Medulla oblongata (tissue), 1 donor: ENCODE data around the gene COQ9.
"Not testable (repeated sequence)": the region's sequence is repeated elsewhere in the genome, so short reads cannot be mapped to it uniquely, and the experiment has no call there.

Experiments
- DNase-seq: peaks from one replicate; pipeline ENCODE4 v3.0.0-alpha.2; 2015; ENCODE audit errors: extremely low spot score

Gene COQ9

GRCh38 chr16:57447186-57447962 is at the start of gene COQ9, which contains the start of gene CIAPIN1:
Gene COQ9, plus strand, starts transcription at chr16:57447479. Its CDS starts 27 bp downstream, at chr16:57447506.
Gene CIAPIN1, minus strand, starts transcription at chr16:57447385. Its CDS starts 6,457 bp downstream, at chr16:57440928.
- peak; percentile 96 for DNase-seq

- DNase-seq = not testable (repeated sequence)
Observed at GRCh38 chr16:57397493-57397892, 49.8 kb upstream of the COQ9 start.

GRCh38 chr16:57401943-57402640 is 45.2 kb upstream of the COQ9 start:
- no peak for DNase-seq

GRCh38 chr16:57403965-57404817 is 43.1 kb upstream of the COQ9 start, which contains the start of gene CCL17:
Gene CCL17, plus strand, starts transcription at chr16:57404767. Its CDS starts 9,166 bp downstream, at chr16:57413933.
- DNase-seq = no peak

- no peak for DNase-seq
Observed at GRCh38 chr16:57405097-57405496, 42.2 kb upstream of the COQ9 start.

- peak; percentile 37 for DNase-seq
Observed at GRCh38 chr16:57406881-57407280, 40.4 kb upstream of the COQ9 start.

- DNase-seq = no peak
Observed at GRCh38 chr16:57407521-57408353, 39.5 kb upstream of the COQ9 start.

GRCh38 chr16:57409065-57409464 is 38.2 kb upstream of the COQ9 start:
- DNase-seq = peak; percentile 49

GRCh38 chr16:57409870-57410587 is 37.2 kb upstream of the COQ9 start:
- DNase-seq = no peak

- no peak for DNase-seq
Observed at GRCh38 chr16:57411362-57411976, 35.8 kb upstream of the COQ9 start.

GRCh38 chr16:57412584-57412983 is 34.7 kb upstream of the COQ9 start:
- DNase-seq = no peak

- DNase-seq = no peak
Observed at GRCh38 chr16:57413301-57413730, 34.0 kb upstream of the COQ9 start.

GRCh38 chr16:57413733-57414132 is 33.5 kb upstream of the COQ9 start:
- DNase-seq = no peak

- DNase-seq = no peak
Observed at GRCh38 chr16:57416084-57416483, 31.2 kb upstream of the COQ9 start.

- no peak for DNase-seq
Observed at GRCh38 chr16:57419506-57419905, 27.8 kb upstream of the COQ9 start.

- DNase-seq = peak; percentile 57
Observed at GRCh38 chr16:57422026-57422944, 25.0 kb upstream of the COQ9 start.

GRCh38 chr16:57423152-57423551 is 24.1 kb upstream of the COQ9 start:
- no peak for DNase-seq

GRCh38 chr16:57424583-57424982 is 22.7 kb upstream of the COQ9 start:
- DNase-seq = no peak

- DNase-seq = no peak
Observed at GRCh38 chr16:57426356-57426755, 20.9 kb upstream of the COQ9 start.
